ENCODE measurements around the gene PCBP3.

Gene PCBP3

GRCh38 chr21:45918011-45918410 is 274.5 kb downstream of the PCBP3 start:
- Histone ChIP-seq H3K4me3 (ENCODE audit: low read depth in 1 of 2, low read length in 2 of 2) (no peak overlapping the region), H3K27me3 (ENCODE audit: insufficient read depth, low read length, poor library complexity) (no peaks in the 10 kb centered on the region), H3K4me1 (ENCODE audit: insufficient read depth, low read length) (no peaks in the 10 kb centered on the region), H3K4me2 (ENCODE audit: insufficient read depth, low read length) (no peak overlapping the region), H3K79me2 (ENCODE audit: insufficient read depth, low read length) (no peaks in the 10 kb centered on the region), H3K27ac (ENCODE audit: low read length) (no peak overlapping the region), H3K36me3 (ENCODE audit: insufficient read depth, low read length) (no peaks in the 10 kb centered on the region), H2AFZ (ENCODE audit: low read depth, low read length) (no peak overlapping the region), H4K20me1 (ENCODE audit: insufficient read depth, low read length) (no peaks in the 10 kb centered on the region), H3K9ac (ENCODE audit: low read depth, low read length) (no peak overlapping the region), H3K9me3 (ENCODE audit: insufficient read depth, low read length, severe bottlenecking) (peaks cover 7% of the 10 kb centered on the region)
- TF ChIP-seq EZH2 (IDR thresholded peaks at IDR 0.05; ENCODE audit: borderline replicate concordance, low read depth, low read length, severe bottlenecking): no peak
- ATAC-seq (ENCODE audit: insufficient read depth, low read depth): no peak
- no peak for DNase-seq

- Histone ChIP-seq H3K4me2 (ENCODE audit: insufficient read depth, low read length) (no peak overlapping the region), H4K20me1 (ENCODE audit: insufficient read depth, low read length) (no peaks in the 10 kb centered on the region), H2AFZ (ENCODE audit: low read depth, low read length) (no peak overlapping the region), H3K79me2 (ENCODE audit: insufficient read depth, low read length) (no peaks in the 10 kb centered on the region), H3K27me3 (ENCODE audit: insufficient read depth, low read length, poor library complexity) (no peaks in the 10 kb centered on the region), H3K36me3 (ENCODE audit: insufficient read depth, low read length) (no peaks in the 10 kb centered on the region), H3K4me1 (ENCODE audit: insufficient read depth, low read length) (no peaks in the 10 kb centered on the region), H3K9ac (ENCODE audit: low read depth, low read length) (no peak overlapping the region), H3K27ac (ENCODE audit: low read length) (no peak overlapping the region), H3K4me3 (ENCODE audit: low read depth in 1 of 2, low read length in 2 of 2) (no peak overlapping the region), H3K9me3 (ENCODE audit: insufficient read depth, low read length, severe bottlenecking) (peaks cover 14% of the 10 kb centered on the region)
- TF ChIP-seq CTCF (IDR thresholded peaks at IDR 0.05; ENCODE audit: borderline replicate concordance, extremely low read depth, low read length, poor library complexity, severe bottlenecking): peak; percentile 12
- TF ChIP-seq EZH2 (IDR thresholded peaks at IDR 0.05; ENCODE audit: borderline replicate concordance, low read depth, low read length, severe bottlenecking): no peak
- no peak for ATAC-seq (ENCODE audit: insufficient read depth, low read depth)
- no peak for DNase-seq
Measured at GRCh38 chr21:45918835-45919447, 275.4 kb downstream of the PCBP3 start.

- Histone ChIP-seq H3K27ac (ENCODE audit: low read length) (no peak overlapping the region), H3K4me3 (ENCODE audit: low read depth in 1 of 2, low read length in 2 of 2) (no peak overlapping the region), H3K9ac (ENCODE audit: low read depth, low read length) (no peak overlapping the region), H3K4me2 (ENCODE audit: insufficient read depth, low read length) (no peak overlapping the region), H3K27me3 (ENCODE audit: insufficient read depth, low read length, poor library complexity) (no peaks in the 10 kb centered on the region), H3K4me1 (ENCODE audit: insufficient read depth, low read length) (no peaks in the 10 kb centered on the region), H3K79me2 (ENCODE audit: insufficient read depth, low read length) (no peaks in the 10 kb centered on the region), H2AFZ (ENCODE audit: low read depth, low read length) (no peak overlapping the region), H3K36me3 (ENCODE audit: insufficient read depth, low read length) (no peaks in the 10 kb centered on the region), H3K9me3 (ENCODE audit: insufficient read depth, low read length, severe bottlenecking) (peaks cover 16% of the 10 kb centered on the region), H4K20me1 (ENCODE audit: insufficient read depth, low read length) (no peaks in the 10 kb centered on the region)
- ATAC-seq (ENCODE audit: insufficient read depth, low read depth) (no peak), DNase-seq (no peak)
- TF ChIP-seq CTCF (IDR thresholded peaks at IDR 0.05; ENCODE audit: borderline replicate concordance, extremely low read depth, low read length, poor library complexity, severe bottlenecking) (no peak), EZH2 (IDR thresholded peaks at IDR 0.05; ENCODE audit: borderline replicate concordance, low read depth, low read length, severe bottlenecking) (no peak)
Measured at GRCh38 chr21:45919593-45919992, 276.1 kb downstream of the PCBP3 start.

GRCh38 chr21:45920824-45921600 is 277.5 kb downstream of the PCBP3 start:
- H4K20me1 ChIP-seq (ENCODE audit: insufficient read depth, low read length): no peaks in the 10 kb centered on the region
- no peak for ATAC-seq (ENCODE audit: insufficient read depth, low read depth)
- TF ChIP-seq CTCF (IDR thresholded peaks at IDR 0.05; ENCODE audit: borderline replicate concordance, extremely low read depth, low read length, poor library complexity, severe bottlenecking) (no peak), EZH2 (IDR thresholded peaks at IDR 0.05; ENCODE audit: borderline replicate concordance, low read depth, low read length, severe bottlenecking) (no peak)
- no peak overlapping the region for H3K9ac ChIP-seq (ENCODE audit: low read depth, low read length)
- no peaks in the 10 kb centered on the region for H3K4me1 ChIP-seq (ENCODE audit: insufficient read depth, low read length)
- peaks cover 16% of the 10 kb centered on the region for H3K9me3 ChIP-seq (ENCODE audit: insufficient read depth, low read length, severe bottlenecking)
- H3K36me3 ChIP-seq (ENCODE audit: insufficient read depth, low read length): no peaks in the 10 kb centered on the region
- H3K27me3 ChIP-seq (ENCODE audit: insufficient read depth, low read length, poor library complexity): no peaks in the 10 kb centered on the region
- H2AFZ ChIP-seq (ENCODE audit: low read depth, low read length): no peak overlapping the region
- DNase-seq: no peak
- H3K79me2 ChIP-seq (ENCODE audit: insufficient read depth, low read length): no peaks in the 10 kb centered on the region
- H3K4me3 ChIP-seq (ENCODE audit: low read depth in 1 of 2, low read length in 2 of 2): no peak overlapping the region
- no peak overlapping the region for H3K4me2 ChIP-seq (ENCODE audit: insufficient read depth, low read length)
- no peak overlapping the region for H3K27ac ChIP-seq (ENCODE audit: low read length)
